GM19324 (cell line): Measurements from ENCODE around the gene AKR1C2.
"Not testable (repeated sequence)": the region's sequence is repeated elsewhere in the genome, so short reads cannot be mapped to it uniquely, and the experiment has no call there.

Source experiments
- ATAC-seq: cut with Tn5 transposase; IDR thresholded peaks from one replicate; pipeline ENCODE4 v1.9.1; 2021; ENCODE audit warnings: mild to moderate bottlenecking, moderate library complexity; ENCODE audit not compliant: unreplicated experiment, low FRiP score

Gene AKR1C2

DNA sequence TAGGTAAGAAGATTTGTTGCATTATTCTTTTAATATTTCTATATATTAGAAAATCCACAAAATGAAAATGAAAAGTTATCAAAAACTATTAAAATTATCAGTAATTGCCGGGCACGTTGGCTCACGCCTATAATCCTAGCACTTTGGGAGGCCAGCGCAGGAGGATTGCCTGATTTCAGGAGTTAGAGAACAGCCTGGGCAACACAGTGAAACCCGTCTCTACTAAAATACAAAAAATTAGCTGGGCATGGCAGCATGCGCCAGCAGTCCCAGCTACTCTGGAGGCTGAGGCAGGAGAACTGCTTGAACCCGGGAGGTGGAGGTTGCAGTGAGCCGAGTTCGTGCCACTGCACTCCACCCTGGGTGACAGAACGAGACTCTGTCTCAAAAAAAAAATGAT, 11.1 kb downstream of the AKR1C2 start:
- ATAC-seq, result not testable (repeated sequence)

DNA sequence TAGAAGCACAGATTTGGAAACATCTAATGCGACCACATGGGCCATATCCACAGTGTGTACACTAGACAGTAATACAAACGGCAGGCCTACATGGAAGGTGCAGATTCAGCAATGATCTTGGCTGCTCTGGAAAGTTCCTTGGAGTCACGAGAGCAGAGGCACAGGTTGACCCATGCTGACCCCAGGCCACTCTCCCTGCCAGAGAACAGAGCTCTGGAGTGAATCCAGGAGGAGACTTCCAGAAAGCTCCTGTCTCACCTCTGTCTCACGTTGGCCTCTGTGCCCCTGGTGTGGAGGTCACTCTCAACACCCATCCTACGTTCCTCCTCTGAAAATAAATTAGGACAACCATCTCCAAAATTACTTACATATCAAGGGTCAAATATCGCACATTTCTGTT, 12.2 kb downstream of the AKR1C2 start:
- not testable (repeated sequence) for ATAC-seq

DNA sequence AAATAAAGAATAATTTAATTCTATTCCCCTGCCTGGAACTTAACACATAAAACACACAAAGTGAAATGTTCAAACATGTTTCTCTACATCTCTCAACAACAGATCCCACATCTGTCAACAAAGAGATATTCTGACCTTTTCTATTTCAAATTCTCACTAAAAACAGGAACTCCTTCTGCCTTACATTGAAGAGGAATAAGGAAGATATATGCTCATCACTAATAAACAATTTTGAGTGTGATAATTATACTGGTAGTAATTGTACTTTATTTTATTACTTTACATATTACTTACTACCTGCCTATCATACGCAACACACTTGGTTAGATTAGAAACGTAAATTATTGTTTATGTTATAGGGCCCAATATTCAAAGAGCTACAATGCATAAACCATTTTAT, 13.4 kb downstream of the AKR1C2 start:
- no peak for ATAC-seq

DNA sequence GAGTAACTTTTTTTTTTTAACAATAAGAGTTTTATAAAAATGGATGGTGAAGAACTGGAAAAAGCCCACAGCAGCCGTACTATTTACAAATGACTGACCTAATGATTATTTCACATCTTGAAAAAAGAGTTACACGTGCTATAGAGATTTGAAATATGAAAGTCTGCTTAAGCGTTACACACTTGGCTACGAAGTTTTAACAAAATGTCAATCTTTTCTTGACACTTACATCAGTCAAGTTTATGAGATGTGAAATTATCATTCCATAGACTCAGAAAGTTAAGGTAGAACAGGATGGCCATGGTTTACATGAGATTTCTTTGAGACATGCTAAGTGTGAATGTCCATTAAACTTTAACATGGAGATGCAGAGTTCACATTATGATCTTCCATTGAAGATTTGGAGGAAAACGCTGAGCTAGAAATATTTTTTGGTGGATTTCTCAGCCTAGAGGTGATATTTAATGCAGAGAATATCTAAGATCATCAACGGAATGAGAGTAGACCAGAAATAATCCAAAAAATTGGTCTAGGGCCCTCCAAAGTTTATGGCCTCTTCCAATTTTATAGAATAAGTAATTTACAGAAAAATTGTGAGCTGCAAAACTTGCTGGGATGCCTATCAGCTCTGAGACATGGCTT, 15.5 kb downstream of the AKR1C2 start:
- ATAC-seq, result not testable (repeated sequence)

DNA sequence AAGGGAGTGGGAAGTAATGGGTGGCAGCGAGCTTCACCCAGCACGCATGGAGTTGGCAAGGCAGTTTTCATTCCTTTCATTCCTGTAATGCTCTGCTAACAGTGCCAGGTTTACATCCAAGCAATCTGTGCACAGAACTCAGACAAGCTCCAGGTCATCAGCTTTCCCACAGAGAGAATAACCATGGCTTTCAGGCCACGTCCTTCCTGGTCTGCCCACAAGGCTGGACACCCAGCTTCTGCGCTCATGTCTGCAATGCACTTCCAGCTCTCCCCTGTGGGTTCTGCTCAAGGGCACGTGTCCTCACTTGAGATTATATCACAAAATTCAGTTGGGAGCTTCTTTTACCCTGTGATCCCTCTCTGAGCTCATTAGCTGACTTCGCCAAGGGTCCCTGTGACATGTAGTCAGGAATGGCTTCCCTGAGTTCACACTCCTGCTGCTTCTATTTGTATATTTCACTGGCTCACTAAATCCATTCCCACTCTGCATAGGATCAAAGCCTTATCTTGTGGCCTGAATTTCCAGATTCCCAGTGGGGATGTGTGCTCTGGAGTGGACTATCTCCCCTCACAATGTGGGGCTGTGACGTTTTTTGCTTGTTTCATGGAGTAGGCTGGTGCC, 18.6 kb downstream of the AKR1C2 start:
- ATAC-seq, result no peak

DNA sequence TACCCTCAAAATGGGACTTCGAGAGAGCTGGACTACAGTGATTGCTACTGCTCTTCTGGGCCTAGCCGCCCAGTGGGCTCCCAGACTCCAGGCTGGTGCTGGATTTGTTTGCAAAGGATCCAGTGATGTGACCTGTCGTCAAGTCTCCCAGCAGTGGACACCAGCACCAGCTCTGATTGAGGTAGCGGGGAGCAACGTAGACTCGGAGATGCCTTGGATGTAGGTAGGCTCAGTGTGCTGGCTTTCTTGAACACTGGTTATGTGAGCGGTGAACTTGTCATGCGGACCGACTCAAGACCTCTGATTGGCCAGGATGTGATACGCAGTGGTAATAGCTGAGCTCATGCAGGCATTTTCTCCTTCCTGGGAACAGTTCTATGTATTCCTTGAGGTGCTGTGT, 19.4 kb downstream of the AKR1C2 start:
- no peak for ATAC-seq

DNA sequence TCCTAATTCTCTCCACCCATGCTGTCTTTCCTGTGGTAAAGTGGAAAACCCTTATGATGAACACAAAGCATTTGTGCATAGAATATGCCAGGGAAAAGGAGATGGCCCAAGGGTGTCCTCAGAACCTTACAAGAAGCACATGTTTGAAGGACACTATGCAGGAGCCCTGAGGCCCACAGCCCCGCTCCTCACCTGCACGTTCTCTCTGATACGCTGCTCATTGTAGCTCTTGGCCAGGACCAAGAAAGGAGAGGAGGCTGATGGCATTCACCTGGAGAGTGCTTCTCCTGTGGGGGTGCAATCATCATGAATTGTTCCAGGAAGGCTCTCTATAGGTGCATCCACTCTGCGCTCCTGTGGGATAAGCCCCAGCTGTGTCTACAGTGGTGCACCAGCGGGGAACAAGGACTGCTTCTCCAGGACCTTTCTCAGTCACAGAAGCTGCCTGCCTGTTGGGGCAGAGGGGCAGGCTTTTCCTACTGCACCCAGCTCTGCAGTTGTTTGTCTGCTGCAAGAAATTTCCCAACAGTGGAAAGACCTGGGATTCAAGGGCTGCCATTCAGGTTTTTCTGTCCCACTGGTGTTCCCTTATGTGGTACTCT, 19.9 kb downstream of the AKR1C2 start:
- no peak for ATAC-seq

DNA sequence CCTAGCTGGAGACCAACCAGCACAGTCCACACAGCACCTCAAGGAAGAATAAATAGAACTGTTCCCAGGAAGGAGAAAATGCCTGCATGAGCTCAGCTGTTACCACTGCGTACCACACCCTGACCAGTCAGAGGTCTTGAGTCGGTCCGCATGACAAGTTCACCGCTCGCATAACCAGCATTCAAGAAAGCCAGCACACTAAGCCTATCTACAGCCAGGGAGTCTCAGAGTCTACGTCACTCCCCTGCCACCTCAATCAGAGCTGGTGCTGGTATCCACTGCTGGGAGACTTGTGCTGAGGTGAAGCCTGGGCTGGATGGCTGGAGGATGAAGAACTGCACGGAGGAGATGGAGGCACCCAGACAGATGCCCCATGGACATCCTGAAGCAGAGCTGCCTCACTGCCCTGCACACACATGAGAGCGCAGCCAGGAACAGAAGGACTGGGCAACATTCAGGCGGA, 20.9 kb downstream of the AKR1C2 start:
- no peak for ATAC-seq

DNA sequence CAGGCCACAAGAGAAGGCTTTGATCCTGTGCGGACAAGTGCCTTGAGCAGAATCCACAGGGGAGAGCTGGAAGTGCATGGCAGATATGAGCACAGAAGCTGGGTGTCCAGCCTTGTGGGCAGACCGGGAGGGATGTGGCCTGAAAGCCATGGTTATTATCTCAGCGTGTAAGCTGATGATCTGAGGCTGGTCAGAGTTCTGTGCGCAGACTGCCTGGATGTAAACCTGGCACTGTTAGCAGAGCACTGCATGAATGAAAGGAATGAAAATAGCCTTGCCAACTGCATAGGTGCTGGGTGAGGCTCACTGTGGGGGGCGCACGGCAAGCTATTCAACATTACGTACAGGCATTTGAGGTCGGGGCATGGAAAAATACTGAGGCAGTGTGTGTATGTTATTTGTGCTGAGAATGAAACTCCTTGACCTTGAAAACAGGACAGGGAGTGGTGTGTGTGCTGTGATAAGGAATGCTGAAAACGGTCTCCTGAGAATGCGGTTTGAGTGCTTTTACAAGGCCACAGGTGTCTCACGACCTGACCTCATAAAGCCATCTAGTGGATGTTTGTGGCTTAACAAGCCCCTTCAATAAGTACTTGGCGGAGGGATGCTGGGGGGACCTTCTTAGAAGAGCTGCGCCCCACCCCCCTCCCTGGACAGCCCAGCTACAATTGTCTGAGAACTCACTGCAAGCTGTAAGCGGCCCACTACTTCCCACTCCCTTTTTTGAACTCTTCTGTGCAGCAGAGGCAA, 21.8 kb downstream of the AKR1C2 start:
- no peak for ATAC-seq

DNA sequence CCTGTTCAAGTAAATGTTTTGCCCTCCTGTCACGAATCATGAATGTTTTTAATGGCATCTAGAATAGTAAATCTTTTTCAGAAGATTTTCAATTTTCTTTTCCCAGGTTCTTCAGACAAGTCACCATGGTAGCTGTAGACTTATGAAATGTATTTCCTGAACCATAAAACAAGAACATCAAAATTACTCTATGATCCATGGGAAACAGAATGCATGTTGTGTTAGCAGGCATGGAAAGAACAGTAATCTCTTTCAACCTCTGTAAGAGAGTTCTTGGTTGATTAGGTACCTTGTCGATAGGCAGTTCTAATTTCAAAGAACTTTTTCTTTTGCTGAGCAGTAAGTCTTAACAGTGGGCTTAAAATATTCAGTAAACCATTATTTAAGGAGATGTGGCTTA, 22.9 kb downstream of the AKR1C2 start:
- ATAC-seq, result no peak

DNA sequence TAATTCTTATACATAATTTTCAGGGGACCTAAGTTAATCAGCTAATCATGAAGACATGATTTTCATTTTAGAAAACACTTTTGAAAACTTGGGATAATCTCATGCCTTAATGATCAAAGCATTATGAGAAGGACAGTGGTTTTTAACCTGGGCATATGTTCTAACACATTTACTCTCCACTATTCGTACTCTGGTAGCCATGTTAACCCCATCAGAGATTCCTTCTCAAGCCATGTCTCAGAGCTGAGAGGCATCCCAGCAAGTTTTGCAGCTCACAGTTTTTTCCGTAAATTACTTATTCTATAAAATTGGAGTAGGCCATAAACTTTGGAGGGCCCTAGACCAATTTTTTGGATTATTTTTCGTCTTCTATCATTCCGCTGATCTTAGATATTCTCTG, 24.8 kb downstream of the AKR1C2 start:
- no peak for ATAC-seq

DNA sequence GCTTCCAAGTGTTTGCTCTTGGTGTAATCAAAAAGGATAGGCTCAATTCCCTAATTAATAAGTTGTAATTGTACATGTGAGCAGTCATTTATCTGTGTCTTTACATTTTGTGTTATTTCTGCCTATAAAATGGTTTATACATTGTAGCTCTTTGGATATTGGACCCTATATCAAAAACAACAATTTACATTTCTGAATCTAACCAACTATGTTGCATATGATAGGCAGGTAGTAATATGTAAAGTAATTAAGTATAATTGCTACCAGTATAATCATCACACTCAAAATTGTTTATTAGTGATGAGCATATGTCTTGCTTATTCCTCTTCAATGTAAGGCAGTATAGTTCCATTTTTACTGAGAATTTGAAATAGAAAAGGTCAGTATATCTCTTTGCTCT, 26.6 kb downstream of the AKR1C2 start:
- no peak for ATAC-seq

DNA sequence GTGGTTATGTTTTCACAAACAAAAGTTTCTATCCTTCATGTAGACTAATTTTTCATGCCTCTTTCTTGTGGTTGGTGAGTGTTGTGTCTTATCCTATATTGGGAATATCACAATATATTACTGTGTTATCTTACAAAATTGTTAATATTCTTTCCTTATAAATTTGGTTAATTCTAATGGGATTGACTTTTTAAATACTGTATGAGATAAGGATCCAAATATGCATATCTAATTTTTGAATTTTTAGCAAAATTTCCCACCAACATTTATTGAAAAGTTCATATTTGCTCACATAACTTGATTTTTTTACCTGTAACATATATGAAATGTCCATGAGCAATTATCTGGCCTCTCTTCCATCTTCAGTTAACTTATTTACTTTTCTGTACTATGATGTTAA, 29.3 kb downstream of the AKR1C2 start:
- not testable (repeated sequence) for ATAC-seq

DNA sequence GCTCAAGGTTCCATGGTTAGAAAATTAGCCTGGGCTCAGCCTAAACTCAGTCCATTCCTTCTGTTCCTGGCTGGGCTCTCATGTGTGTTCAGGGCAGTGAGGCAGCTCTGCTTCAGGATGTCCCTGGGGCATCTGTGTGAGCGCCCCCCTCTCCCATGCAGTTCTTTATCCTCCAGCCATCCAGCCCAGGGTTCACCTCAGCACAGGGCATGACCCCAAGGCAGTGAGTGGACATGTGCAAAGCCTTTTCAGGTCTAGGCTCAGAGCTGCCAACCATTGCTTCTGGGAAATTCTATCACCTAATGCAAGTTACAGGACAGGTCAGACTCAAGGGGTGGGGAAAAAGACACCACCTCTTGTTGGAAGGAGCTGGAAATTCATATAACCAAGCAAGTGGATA, 30.4 kb downstream of the AKR1C2 start:
- not testable (repeated sequence) for ATAC-seq

DNA sequence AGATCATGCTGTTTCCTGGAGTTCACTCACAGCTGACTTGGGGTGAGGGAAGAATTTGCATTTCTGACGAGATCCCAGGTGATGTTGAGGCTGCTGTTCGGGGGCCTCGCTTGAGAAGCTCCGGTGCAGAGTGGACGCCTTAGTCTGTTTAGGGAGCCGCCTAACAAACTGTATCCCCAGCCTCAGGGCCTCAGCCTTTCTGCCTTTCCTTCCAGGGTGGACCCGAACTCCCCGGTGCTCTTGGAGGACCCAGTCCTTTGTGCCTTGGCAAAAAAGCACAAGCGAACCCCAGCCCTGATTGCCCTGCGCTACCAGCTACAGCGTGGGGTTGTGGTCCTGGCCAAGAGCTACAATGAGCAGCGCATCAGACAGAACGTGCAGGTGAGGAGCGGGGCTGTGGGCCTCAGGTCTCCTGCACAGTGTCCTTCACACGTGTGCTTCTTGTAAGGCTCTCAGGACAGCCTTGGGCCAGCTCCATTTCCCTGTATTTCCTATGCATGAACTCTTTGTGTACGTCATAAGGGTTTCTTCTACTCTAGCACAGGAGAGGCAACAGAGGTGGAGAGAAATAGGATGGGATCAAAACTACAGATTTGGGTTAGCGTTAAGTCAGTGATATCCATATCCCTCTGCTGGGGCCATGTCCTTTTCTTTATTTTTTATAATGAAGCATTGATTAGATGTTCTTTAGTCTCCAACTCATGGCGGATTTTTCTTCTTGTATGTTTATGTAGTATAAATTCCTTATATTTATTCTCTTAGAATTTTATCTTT, 31.1 kb downstream of the AKR1C2 start:
- not testable (repeated sequence) for ATAC-seq

DNA sequence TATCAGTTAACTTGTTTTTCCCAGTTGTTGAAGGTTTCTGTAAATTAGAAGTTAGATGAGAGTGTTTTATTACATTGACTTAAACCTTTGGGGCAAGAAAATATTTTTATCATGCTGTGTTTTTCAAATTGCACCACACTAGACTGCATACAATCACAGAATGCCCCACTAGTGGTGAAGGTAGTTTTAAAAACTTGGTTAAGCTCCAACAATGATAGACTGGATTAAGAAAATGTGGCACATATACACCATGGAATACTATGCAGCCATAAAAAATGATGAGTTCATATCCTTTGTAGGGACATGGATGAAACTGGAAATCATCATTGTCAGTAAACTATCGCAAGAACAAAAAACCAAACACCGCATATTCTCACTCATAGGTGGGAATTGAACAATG, 33.3 kb downstream of the AKR1C2 start:
- ATAC-seq, result not testable (repeated sequence)

DNA sequence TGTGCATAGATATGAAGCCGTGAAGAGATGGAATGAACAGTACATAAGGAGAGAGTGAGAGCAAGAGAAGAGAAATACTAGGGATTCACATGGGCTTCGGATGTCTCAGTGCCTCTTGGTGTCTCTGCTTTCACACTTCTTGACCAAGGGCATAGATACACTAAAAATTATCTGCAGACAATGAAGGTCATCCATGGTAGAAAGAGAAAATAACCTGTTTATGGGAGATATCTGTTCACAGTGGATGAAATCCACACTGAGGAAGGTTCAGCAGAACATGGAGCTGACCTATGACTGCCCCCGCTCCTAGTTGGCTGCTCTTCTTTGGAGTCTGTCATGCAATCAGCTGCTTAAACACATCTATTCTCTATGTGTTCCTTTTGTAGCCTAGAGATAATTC, 34.4 kb downstream of the AKR1C2 start:
- not testable (repeated sequence) for ATAC-seq

DNA sequence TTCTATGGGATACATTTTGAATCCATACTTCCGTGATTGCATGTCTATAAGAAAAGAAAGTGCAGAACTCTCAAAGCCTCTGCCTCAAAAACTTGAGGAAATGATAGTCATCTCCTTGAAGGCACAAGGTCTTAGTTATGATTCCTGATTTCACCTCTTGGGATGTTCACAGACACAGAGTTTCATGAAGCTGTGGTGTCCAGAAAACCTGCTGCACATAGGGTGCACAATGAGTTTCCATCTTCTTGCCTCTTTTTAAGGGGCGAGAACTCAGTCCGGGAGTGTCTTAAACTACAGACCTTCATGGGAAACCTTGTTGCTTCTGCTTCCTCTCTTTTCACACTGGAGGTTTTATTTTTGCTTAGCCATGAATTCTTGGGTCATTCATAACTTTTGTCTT, 36.5 kb downstream of the AKR1C2 start:
- not testable (repeated sequence) for ATAC-seq

DNA sequence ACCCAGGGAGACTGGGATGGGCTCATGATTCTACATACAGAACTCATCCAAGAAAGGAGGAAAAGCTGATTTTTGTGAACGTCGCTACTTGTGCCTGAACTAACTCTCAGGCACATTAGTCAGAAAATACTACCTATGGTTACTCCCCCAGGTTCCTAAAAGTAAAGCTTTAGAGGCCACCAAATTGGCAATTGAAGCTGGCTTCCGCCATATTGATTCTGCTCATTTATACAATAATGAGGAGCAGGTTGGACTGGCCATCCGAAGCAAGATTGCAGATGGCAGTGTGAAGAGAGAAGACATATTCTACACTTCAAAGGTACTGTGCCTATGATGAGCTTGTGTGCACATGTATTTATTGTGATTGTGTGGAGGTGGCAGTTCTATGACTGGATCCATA, 37.9 kb downstream of the AKR1C2 start:
- not testable (repeated sequence) for ATAC-seq

DNA sequence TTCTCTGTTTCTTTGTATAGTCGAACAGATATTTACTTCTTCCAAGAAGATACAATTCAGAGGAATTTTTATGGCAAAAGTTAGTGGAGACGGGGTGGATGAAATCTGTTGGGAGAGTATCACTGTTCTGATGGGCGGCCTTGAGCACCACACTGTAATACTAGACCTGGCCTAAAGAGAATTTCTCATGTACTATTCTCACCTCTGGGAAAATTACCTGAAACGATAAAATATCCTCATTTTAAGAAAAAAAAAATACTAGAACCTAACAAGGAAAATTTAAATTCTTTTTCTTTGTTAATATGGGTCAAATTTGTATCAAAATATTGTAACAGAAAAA, 39.9 kb downstream of the AKR1C2 start:
- ATAC-seq, result not testable (repeated sequence)
